Glutamatergic neuron (in vitro differentiated cells): ENCODE data around the gene MRPL49. TPM values are rescaled to one million over a fixed set of nuclear protein-coding genes. Genes with fewer than 3 reads are reported as not detected.

ENCODE experiments used
- DNase-seq: peaks from one replicate; pipeline ENCODE4 v3.0.0; 2022
- H3K27ac Mint-ChIP-seq: one replicate; pipeline ENCODE4 v1.8.0; 2020; ENCODE audit warnings: mild to moderate bottlenecking, mixed read lengths, inconsistent platforms; ENCODE audit not compliant: unreplicated experiment
- H3K27me3 Mint-ChIP-seq: one replicate; pipeline ENCODE4 v1.8.0; 2020; ENCODE audit warnings: mild to moderate bottlenecking, moderate library complexity, mixed read lengths, inconsistent platforms; ENCODE audit not compliant: unreplicated experiment
- H3K36me3 Mint-ChIP-seq: one replicate; pipeline ENCODE4 v1.8.0; 2020; ENCODE audit warnings: mild to moderate bottlenecking, mixed read lengths, inconsistent platforms; ENCODE audit not compliant: unreplicated experiment
- H3K4me1 Mint-ChIP-seq: one replicate; pipeline ENCODE4 v1.8.0; 2020; ENCODE audit warnings: mild to moderate bottlenecking, low read depth, mixed read lengths, inconsistent platforms; ENCODE audit not compliant: unreplicated experiment
- H3K4me3 Mint-ChIP-seq: one replicate; pipeline ENCODE4 v1.8.0; 2020; ENCODE audit warnings: mild to moderate bottlenecking, mixed read lengths, inconsistent platforms; ENCODE audit not compliant: unreplicated experiment
- H3K9me3 Mint-ChIP-seq: one replicate; pipeline ENCODE4 v1.8.0; 2020; ENCODE audit warnings: mild to moderate bottlenecking, moderate library complexity, mixed read lengths, inconsistent platforms; ENCODE audit not compliant: unreplicated experiment
- total RNA-seq: library from RNA; stranded (reverse); fragmentation: NEBNext Ultra II Directional; extraction: Animal tissue kit (Norgen Biotek cat#: 25700); gene quantifications from one replicate; pipeline ENCODE4 v1.2.1, GENCODE V29; 2021; ENCODE audit not compliant: unreplicated experiment
- TF ChIP-seq, protein P1 (sequence below): fragments of 200-600 bp; sonication (generic); IDR thresholded peaks from one replicate; pipeline ENCODE4 v1.5.0; 2021; ENCODE audit not compliant: partially characterized antibody, unreplicated experiment

MRPL49 gene
- total RNA-seq, 1 donor from 2014 or later, result 32.9 TPM

DNA sequence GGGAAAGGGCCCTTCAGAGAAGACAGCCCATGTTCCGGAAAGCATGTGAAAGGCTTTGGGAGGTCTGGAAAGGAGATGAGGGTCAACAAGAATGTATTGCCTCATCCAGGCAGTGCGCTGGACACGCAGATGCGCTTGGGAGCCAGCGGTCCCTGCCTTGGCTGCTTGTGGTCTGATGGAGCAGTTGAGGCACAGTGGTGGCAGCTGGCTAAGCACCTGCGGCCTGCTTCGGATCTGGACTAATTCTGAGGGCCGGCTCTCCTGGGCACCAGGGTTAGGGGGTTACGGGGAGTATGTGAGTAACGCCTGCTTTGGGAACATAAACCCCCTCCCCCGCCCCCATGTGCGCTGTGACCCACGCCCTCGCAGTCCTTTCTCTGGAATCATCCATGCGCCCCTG, 15.0 kb upstream of the MRPL49 start:
- TF ChIP-seq, protein P1, sequence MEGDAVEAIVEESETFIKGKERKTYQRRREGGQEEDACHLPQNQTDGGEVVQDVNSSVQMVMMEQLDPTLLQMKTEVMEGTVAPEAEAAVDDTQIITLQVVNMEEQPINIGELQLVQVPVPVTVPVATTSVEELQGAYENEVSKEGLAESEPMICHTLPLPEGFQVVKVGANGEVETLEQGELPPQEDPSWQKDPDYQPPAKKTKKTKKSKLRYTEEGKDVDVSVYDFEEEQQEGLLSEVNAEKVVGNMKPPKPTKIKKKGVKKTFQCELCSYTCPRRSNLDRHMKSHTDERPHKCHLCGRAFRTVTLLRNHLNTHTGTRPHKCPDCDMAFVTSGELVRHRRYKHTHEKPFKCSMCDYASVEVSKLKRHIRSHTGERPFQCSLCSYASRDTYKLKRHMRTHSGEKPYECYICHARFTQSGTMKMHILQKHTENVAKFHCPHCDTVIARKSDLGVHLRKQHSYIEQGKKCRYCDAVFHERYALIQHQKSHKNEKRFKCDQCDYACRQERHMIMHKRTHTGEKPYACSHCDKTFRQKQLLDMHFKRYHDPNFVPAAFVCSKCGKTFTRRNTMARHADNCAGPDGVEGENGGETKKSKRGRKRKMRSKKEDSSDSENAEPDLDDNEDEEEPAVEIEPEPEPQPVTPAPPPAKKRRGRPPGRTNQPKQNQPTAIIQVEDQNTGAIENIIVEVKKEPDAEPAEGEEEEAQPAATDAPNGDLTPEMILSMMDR, result no peak
- no peak overlapping the region for H3K4me3 Mint-ChIP-seq

DNA sequence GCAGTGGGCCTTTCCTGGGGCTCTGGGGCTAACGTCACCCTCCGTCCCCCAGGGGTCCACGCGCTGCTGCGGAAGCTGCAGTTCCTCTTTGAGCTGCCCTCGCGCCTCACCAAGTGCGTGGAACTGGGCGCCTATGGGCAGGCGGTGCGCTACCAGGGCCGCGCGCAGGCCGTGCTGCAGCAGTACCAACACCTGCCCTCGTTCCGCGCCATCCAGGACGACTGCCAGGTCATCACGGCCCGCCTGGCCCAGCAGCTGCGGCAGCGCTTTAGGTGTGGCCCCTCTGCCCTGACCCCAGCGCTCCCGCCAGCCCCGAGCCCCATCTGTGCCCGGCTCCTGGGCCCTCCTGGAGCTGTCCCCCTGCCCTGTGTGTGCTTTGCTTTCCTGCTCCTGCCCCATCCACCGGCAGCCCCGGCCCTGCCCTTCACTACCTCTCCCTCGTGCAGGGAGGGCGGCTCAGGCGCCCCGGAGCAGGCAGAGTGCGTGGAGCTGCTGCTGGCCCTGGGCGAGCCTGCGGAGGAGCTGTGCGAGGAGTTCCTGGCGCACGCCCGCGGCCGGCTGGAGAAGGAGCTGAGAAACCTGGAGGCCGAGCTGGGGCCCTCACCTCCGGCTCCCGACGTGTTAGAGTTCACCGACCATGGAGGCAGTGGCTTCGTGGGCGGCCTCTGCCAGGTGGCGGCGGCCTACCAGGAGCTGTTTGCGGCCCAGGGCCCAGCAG, 14.2 kb upstream of the MRPL49 start:
- H3K27me3 Mint-ChIP-seq, result peaks cover 13% of the 10 kb centered on the region
- no peak overlapping the region for H3K27ac Mint-ChIP-seq
- no peak for DNase-seq
- H3K4me3 Mint-ChIP-seq, result no peak overlapping the region
- peaks cover 3% of the 10 kb centered on the region for H3K4me1 Mint-ChIP-seq
- H3K9me3 Mint-ChIP-seq, result peaks cover 10% of the 10 kb centered on the region
- TF ChIP-seq, protein P1, result no peak
- H3K36me3 Mint-ChIP-seq, result no peaks in the 10 kb centered on the region

More for the DNA sequence above, 15.0 kb upstream of the MRPL49 start:
- Mint-ChIP-seq H3K9me3 (peaks cover 10% of the 10 kb centered on the region), H3K27me3 (peaks cover 12% of the 10 kb centered on the region), H3K27ac (no peak overlapping the region), H3K4me1 (peaks cover 3% of the 10 kb centered on the region), H3K36me3 (no peaks in the 10 kb centered on the region)
- DNase-seq, result no peak

DNA sequence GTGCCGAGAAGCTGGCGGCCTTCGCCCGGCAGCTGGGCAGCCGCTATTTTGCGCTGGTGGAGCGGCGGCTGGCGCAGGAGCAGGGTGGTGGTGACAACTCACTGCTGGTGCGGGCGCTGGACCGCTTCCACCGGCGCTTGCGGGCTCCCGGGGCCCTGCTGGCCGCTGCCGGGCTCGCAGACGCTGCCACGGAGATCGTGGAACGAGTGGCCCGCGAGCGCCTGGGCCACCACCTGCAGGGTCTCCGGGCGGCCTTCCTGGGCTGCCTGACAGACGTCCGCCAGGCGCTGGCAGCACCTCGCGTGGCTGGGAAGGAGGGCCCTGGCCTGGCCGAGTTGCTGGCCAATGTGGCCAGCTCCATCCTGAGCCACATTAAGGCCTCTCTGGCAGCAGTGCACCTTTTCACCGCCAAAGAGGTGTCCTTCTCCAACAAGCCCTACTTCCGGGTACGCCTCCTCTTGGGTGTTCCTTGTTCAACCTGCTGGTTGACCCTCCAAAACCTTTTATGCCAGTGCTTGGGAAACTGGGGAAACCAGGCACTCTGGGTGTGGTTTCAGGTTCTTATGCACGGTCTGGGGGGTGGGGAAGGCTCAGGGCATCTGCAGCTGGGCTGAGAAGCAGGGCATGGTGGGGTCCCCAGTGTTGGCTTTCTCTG, 13.5 kb upstream of the MRPL49 start:
- peaks cover 5% of the 10 kb centered on the region for H3K4me1 Mint-ChIP-seq
- H3K27me3 Mint-ChIP-seq, result peaks cover 17% of the 10 kb centered on the region
- H3K27ac Mint-ChIP-seq, result no peak overlapping the region
- H3K4me3 Mint-ChIP-seq, result no peak overlapping the region
- peaks cover 15% of the 10 kb centered on the region for H3K9me3 Mint-ChIP-seq
- H3K36me3 Mint-ChIP-seq, result no peaks in the 10 kb centered on the region
- no peak for DNase-seq
- TF ChIP-seq, protein P1, result no peak

DNA sequence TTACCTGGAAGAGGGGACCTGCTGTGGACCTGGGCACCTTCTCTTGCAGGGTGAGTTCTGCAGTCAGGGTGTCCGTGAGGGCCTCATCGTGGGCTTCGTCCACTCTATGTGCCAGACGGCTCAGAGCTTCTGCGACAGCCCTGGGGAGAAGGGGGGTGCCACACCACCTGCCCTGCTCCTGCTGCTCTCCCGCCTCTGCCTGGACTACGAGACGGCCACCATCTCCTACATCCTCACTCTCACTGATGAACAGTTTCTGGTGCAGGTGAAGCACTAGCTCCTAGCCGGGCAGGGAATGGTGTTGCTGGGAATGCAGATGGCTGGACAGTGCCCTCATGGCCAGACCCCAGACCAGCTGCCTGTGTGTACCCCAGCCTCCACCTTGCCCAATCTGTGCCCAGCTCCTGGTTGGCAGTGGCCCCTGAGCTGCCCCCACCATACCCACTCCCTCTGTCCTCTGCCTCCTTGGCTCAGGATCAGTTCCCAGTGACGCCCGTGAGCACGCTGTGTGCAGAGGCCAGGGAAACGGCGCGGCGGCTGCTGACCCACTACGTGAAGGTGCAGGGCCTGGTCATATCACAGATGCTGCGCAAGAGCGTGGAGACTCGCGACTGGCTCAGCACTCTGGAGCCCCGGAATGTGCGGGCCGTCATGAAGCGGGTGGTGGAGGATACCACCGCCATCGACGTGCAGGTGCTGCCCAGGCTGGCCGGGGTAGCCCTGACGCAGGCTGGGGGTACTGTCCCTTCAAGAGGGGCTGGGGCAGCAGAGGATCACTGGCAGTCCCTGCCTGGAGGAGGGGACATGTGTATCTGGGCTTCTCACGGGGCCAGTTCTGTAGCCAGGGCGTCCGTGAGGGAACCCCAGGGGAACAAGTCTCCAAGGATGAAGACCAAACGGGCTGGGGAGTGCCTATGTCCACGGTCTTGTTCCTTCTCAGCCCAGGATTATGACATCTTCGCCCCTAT, 12.6 kb upstream of the MRPL49 start:
- TF ChIP-seq, protein P1, result no peak
- no peak for DNase-seq
- H3K4me3 Mint-ChIP-seq, result no peak overlapping the region
- peaks cover 10% of the 10 kb centered on the region for H3K4me1 Mint-ChIP-seq
- peaks cover 21% of the 10 kb centered on the region for H3K27me3 Mint-ChIP-seq
- H3K36me3 Mint-ChIP-seq, result no peaks in the 10 kb centered on the region
- no peak overlapping the region for H3K27ac Mint-ChIP-seq
- H3K9me3 Mint-ChIP-seq, result peaks cover 15% of the 10 kb centered on the region
